ENCODE measurements around the gene DDX39B.
A peak's percentile ranks its signal among the peaks of the same experiment; 100 is the strongest.
"Not testable (repeated sequence)": the region's sequence is repeated elsewhere in the genome, so short reads cannot be mapped to it uniquely, and the experiment has no call there.

Gene DDX39B

GRCh38 chr6:31541658-31542521 lies at the start of gene DDX39B:
Gene DDX39B (minus strand): TSS chr6:31542003. CDS start chr6:31540532, 1,471 bp downstream.
- DNase-seq, result peak; percentile 90

GRCh38 chr6:31590691-31591090 lies 48.9 kb upstream of the DDX39B start:
- DNase-seq, result not testable (repeated sequence)

- DNase-seq, result no peak
Observed at GRCh38 chr6:31588871-31589650, 47.3 kb upstream of the DDX39B start.

- DNase-seq, result no peak
Observed at GRCh38 chr6:31587791-31588777, 46.3 kb upstream of the DDX39B start.

GRCh38 chr6:31586599-31587281 lies 44.9 kb upstream of the DDX39B start:
- DNase-seq, result no peak

GRCh38 chr6:31586008-31586407 lies 44.2 kb upstream of the DDX39B start, which contains the start of gene LST1:
Gene LST1 (plus strand): TSS chr6:31586277. CDS start chr6:31587300, 1,023 bp downstream.
- no peak for DNase-seq

GRCh38 chr6:31585491-31585890 lies 43.7 kb upstream of the DDX39B start:
- DNase-seq, result no peak

GRCh38 chr6:31582230-31582643 lies 40.4 kb upstream of the DDX39B start, which contains the start of gene LTB:
Gene LTB (minus strand): TSS chr6:31582424. CDS start chr6:31582417, 7 bp downstream.
- peak; percentile 55 for DNase-seq

- no peak for DNase-seq
Observed at GRCh38 chr6:31581434-31582229, 39.8 kb upstream of the DDX39B start.

- DNase-seq, result peak; percentile 92
Observed at GRCh38 chr6:31580807-31581433, 39.1 kb upstream of the DDX39B start.

GRCh38 chr6:31580438-31580740 lies 38.6 kb upstream of the DDX39B start:
- DNase-seq, result no peak

GRCh38 chr6:31579546-31580437 lies 38.0 kb upstream of the DDX39B start:
- DNase-seq, result no peak

GRCh38 chr6:31579119-31579505 lies 37.3 kb upstream of the DDX39B start:
- no peak for DNase-seq

- no peak for DNase-seq
Observed at GRCh38 chr6:31578184-31579118, 36.6 kb upstream of the DDX39B start.

- no peak for DNase-seq
Observed at GRCh38 chr6:31577579-31577966, 35.8 kb upstream of the DDX39B start.

GRCh38 chr6:31576897-31577578 lies 35.2 kb upstream of the DDX39B start:
- DNase-seq, result no peak

GRCh38 chr6:31575952-31576685 lies 34.3 kb upstream of the DDX39B start:
- no peak for DNase-seq
